Left lung (tissue), 10 donors: ENCODE measurements around the gene SPARCL1. TPM values are rescaled to one million over a fixed set of nuclear protein-coding genes. Genes with fewer than 3 reads are reported as not detected.

Source experiments
- ATAC-seq: fragments of 200-7000 bp; cut with Tn5 transposase; one replicate; pipeline ENCODE4 v1.9.1; 2020; ENCODE audit warnings: moderate library complexity
- DNase-seq, 4 donors: peaks; one replicate each; pipeline ENCODE4 v3.0.0-alpha.2; 2013 to 2020
- H3K27ac ChIP-seq, 2 donors: fragments of 200-600 bp; sonication (generic) in 1 of 2; one replicate each; pipeline versions ENCODE4 v1.5.0 to v1.8.0; 2020 to 2021
- H3K27me3 ChIP-seq, 2 donors: fragments of 200-600 bp; sonication (generic) in 1 of 2; one replicate each; pipeline versions ENCODE4 v1.5.0 to v1.8.0; 2020 to 2021
- H3K36me3 ChIP-seq, 2 donors: fragments of 200-600 bp; sonication (generic) in 1 of 2; one replicate each; pipeline versions ENCODE4 v1.5.0 to v1.8.0; 2020 to 2021
- H3K4me1 ChIP-seq, 2 donors: fragments of 200-600 bp; one replicate each; pipeline ENCODE4 v1.8.0; 2021
- H3K4me3 ChIP-seq, 2 donors: fragments of 200-600 bp; sonication (generic) in 1 of 2; one replicate each; pipeline versions ENCODE4 v1.5.0 to v1.8.0; 2020 to 2021; ENCODE audit warnings: mild to moderate bottlenecking in 1 of 2
- H3K9me3 ChIP-seq, 2 donors: fragments of 200-600 bp; sonication (generic) in 1 of 2; one replicate each; pipeline versions ENCODE4 v1.5.0 to v1.8.0; 2020 to 2021
- CTCF ChIP-seq, 2 donors: fragments of 200-600 bp; sonication (generic) in 1 of 2; IDR thresholded peaks; one replicate each; pipeline versions ENCODE4 v1.5.0 to v1.8.0; 2021; ENCODE audit warnings: antibody characterized with exemption in 2 of 2
- intact Hi-C, 2 donors: fragments of 100-400 bp; cut with DNase I; formaldehyde crosslinking; loops; one replicate each; pipeline versions ENCODE4 v1.11.2 to v1.14.2; 2022
- polyA plus RNA-seq, 6 donors: library from polyadenylated mRNA; unstranded; fragments of 120-200 nt; gene quantifications; one replicate each; pipeline ENCODE4 v1.2.1, GENCODE V29; 2013; ENCODE audit not compliant: insufficient read length in 6 of 6
- total RNA-seq, 2 donors: library from RNA; stranded (reverse); fragmentation: NEBNext Ultra II Directional; extraction: Animal tissue kit (Norgen Biotek cat#: 25700); gene quantifications; one replicate each; pipeline ENCODE4 v1.2.1, GENCODE V29; 2021
- donor health status: DM: no; HTN: yes; CAD: no.
- donor health status: DM: no; HTN: no; CAD: no.

SPARCL1 gene
- total and polyA plus RNA-seq, 8 donors = 241 to 475 (median 401) TPM

GRCh38 chr4:87531621-87532020, 2.4 kb upstream of the SPARCL1 start:
- ATAC-seq (no peak), DNase-seq (no peak)
- peaks cover 3 to 4% of the 10 kb centered on the region in 2 donors for H3K4me1 ChIP-seq
- no peaks in the 10 kb centered on the region for H3K36me3 ChIP-seq
- no peak for TF ChIP-seq CTCF (IDR thresholded peaks at IDR 0.05)
- H3K27me3 ChIP-seq = no peaks in the 10 kb centered on the region
- H3K27ac ChIP-seq = peak overlapping the region; percentile 73 to 89
- no peak overlapping the region for H3K4me3 ChIP-seq
- H3K9me3 ChIP-seq = no peaks in the 10 kb centered on the region
- intact Hi-C loops = no loop called here

- peak overlapping the region; percentile 73 to 89 for H3K27ac ChIP-seq
- H3K27me3 ChIP-seq = no peaks in the 10 kb centered on the region
- DNase-seq (peak in 2 of 4 donors; percentile 80 to 88), ATAC-seq (peak; percentile 66)
- no peak for TF ChIP-seq CTCF (IDR thresholded peaks at IDR 0.05)
- intact Hi-C loops = no loop called here
- H3K9me3 ChIP-seq = no peaks in the 10 kb centered on the region
- H3K4me1 ChIP-seq = peaks cover 3 to 4% of the 10 kb centered on the region in 2 donors
- no peaks in the 10 kb centered on the region for H3K36me3 ChIP-seq
- no peak overlapping the region for H3K4me3 ChIP-seq
Measured at GRCh38 chr4:87530868-87531267, 1.7 kb upstream of the SPARCL1 start.

- TF ChIP-seq CTCF (IDR thresholded peaks at IDR 0.05) = no peak
- Histone ChIP-seq H3K4me1 (peaks cover 4 to 6% of the 10 kb centered on the region in 2 donors), H3K9me3 (peaks cover 0 to under 1% of the 10 kb centered on the region in 2 donors), H3K27ac (peak overlapping the region; percentile 73 to 89), H3K36me3 (no peaks in the 10 kb centered on the region), H3K4me3 (no peak overlapping the region), H3K27me3 (no peaks in the 10 kb centered on the region)
- DNase-seq (no peak), ATAC-seq (no peak)
- intact Hi-C loops = no loop called here
Measured at GRCh38 chr4:87530229-87530628, 1.1 kb upstream of the SPARCL1 start.

- no peaks in the 10 kb centered on the region for H3K36me3 ChIP-seq
- peaks cover 4 to 12% of the 10 kb centered on the region in 2 donors for H3K4me1 ChIP-seq
- peak in 1 of 4 donors; percentile 30 for DNase-seq
- intact Hi-C loops = no loop called here
- peak overlapping the region; percentile 30 to 36 for H3K4me3 ChIP-seq
- peaks cover 0 to 14% of the 10 kb centered on the region in 2 donors for H3K9me3 ChIP-seq
- H3K27ac ChIP-seq = peak overlapping the region; percentile 73 to 89
- no peak for ATAC-seq
- TF ChIP-seq CTCF (IDR thresholded peaks at IDR 0.05) = no peak
- no peaks in the 10 kb centered on the region for H3K27me3 ChIP-seq
Measured at GRCh38 chr4:87527431-87528220, 1.6 kb downstream of the SPARCL1 start.

- intact Hi-C loops = no loop called here
- TF ChIP-seq CTCF (IDR thresholded peaks at IDR 0.05) = no peak
- no peaks in the 10 kb centered on the region for H3K36me3 ChIP-seq
- peaks cover 0 to 14% of the 10 kb centered on the region in 2 donors for H3K9me3 ChIP-seq
- H3K4me3 ChIP-seq = peak overlapping the region; percentile 12 to 36
- H3K27ac ChIP-seq = peak overlapping the region; percentile 73 to 89
- H3K27me3 ChIP-seq = no peaks in the 10 kb centered on the region
- ATAC-seq (peak; percentile 40), DNase-seq (peak in 1 of 4 donors; percentile 75)
- peaks cover 9% of the 10 kb centered on the region in 2 donors for H3K4me1 ChIP-seq
Measured at GRCh38 chr4:87525636-87526295, 3.4 kb downstream of the SPARCL1 start.
